Liver (tissue), 9 donors: ENCODE results near the gene BOD1L2. TPM values are rescaled to one million over a fixed set of nuclear protein-coding genes. Genes with fewer than 3 reads are reported as not detected.

Source experiments
- DNase-seq: peaks from one replicate; pipeline ENCODE4 v3.0.0-alpha.2; 2017; ENCODE audit warnings: low spot score
- H3K27ac ChIP-seq, 2 donors: one replicate each; pipeline ENCODE4 v1.7.0; 2013; ENCODE audit warnings: inconsistent platforms in 2 of 2, low read length in 2 of 2, control low read depth in 1 of 2, low read depth in 1 of 2, mild to moderate bottlenecking in 1 of 2
- H3K27me3 ChIP-seq, 4 donors: one replicate each; pipeline versions ENCODE4 v1.6.1 to v1.7.0; 2013; ENCODE audit warnings: low read length in 3 of 4, inconsistent platforms in 1 of 4, mild to moderate bottlenecking in 1 of 4, moderate library complexity in 1 of 4; ENCODE audit not compliant: control insufficient read depth in 4 of 4, insufficient read depth in 4 of 4
- H3K36me3 ChIP-seq, 4 donors: one replicate each; pipeline versions ENCODE4 v1.6.1 to v1.7.0; 2013; ENCODE audit warnings: low read length in 3 of 4, mild to moderate bottlenecking in 3 of 4, low read depth in 1 of 4, moderate library complexity in 1 of 4; ENCODE audit not compliant: control insufficient read depth in 4 of 4, insufficient read depth in 3 of 4
- H3K4me1 ChIP-seq, 4 donors: one replicate each; pipeline versions ENCODE4 v1.6.1 to v1.7.0; 2013; ENCODE audit warnings: low read length in 3 of 4, mild to moderate bottlenecking in 3 of 4, moderate library complexity in 1 of 4; ENCODE audit not compliant: control insufficient read depth in 4 of 4, insufficient read depth in 4 of 4
- H3K4me3 ChIP-seq, 3 donors: one replicate each; pipeline versions ENCODE4 v1.6.1 to v1.7.0; 2013; ENCODE audit warnings: low read length in 3 of 3, control low read depth in 1 of 3, low read depth in 1 of 3, mild to moderate bottlenecking in 1 of 3
- H3K9ac ChIP-seq, 2 donors: one replicate each; pipeline ENCODE4 v1.7.0; 2013; ENCODE audit warnings: low read length in 2 of 2, mild to moderate bottlenecking in 2 of 2, moderate library complexity in 2 of 2, control low read depth in 1 of 2, low read depth in 1 of 2
- H3K9me3 ChIP-seq, 4 donors: one replicate each; pipeline versions ENCODE4 v1.6.1 to v1.7.0; 2013; ENCODE audit warnings: low read length in 3 of 4; ENCODE audit not compliant: control insufficient read depth in 4 of 4
- ATF3 ChIP-seq: IDR thresholded peaks from 2 replicates; pipeline ENCODE4 v1.6.1; 2016; ENCODE audit warnings: antibody characterized with exemption
- EGR1 ChIP-seq, 2 donors: IDR thresholded peaks; 2 replicates each; pipeline ENCODE4 v1.6.1; 2016 to 2018; ENCODE audit warnings: antibody characterized with exemption in 2 of 2, low read depth in 2 of 2
- FOXA1 ChIP-seq: IDR thresholded peaks from 2 replicates; pipeline ENCODE4 v1.6.1; 2016; ENCODE audit warnings: antibody characterized with exemption
- GABPA ChIP-seq, 2 donors: IDR thresholded peaks in 1 of 2; conservative IDR thresholded peaks in 1 of 2; 2 replicates each; pipeline ENCODE4 v1.6.1; 2016; ENCODE audit warnings: antibody characterized with exemption in 2 of 2, mild to moderate bottlenecking in 1 of 2, moderate library complexity in 1 of 2
- HNF4A ChIP-seq, 2 donors: conservative IDR thresholded peaks; 2 replicates each; pipeline ENCODE4 v1.6.1; 2016; ENCODE audit warnings: antibody characterized with exemption in 2 of 2, mild to moderate bottlenecking in 2 of 2
- HNF4G ChIP-seq: IDR thresholded peaks from 2 replicates; pipeline ENCODE4 v1.6.1; 2016; ENCODE audit warnings: antibody characterized with exemption
- MAX ChIP-seq: IDR thresholded peaks from 2 replicates; pipeline ENCODE4 v1.6.1; 2016; ENCODE audit warnings: antibody characterized with exemption
- NR2F2 ChIP-seq: IDR thresholded peaks from 2 replicates; pipeline ENCODE4 v1.6.1; 2016; ENCODE audit warnings: antibody characterized with exemption
- REST ChIP-seq: IDR thresholded peaks from 2 replicates; pipeline ENCODE4 v1.6.1; 2016; ENCODE audit warnings: antibody characterized with exemption, mild to moderate bottlenecking
- RXRA ChIP-seq, 2 donors: IDR thresholded peaks; 2 replicates each; pipeline ENCODE4 v1.6.1; 2017 to 2018; ENCODE audit warnings: antibody characterized with exemption in 2 of 2, mild to moderate bottlenecking in 1 of 2
- SP1 ChIP-seq: IDR thresholded peaks from 2 replicates; pipeline ENCODE4 v1.6.1; 2018; ENCODE audit warnings: antibody characterized with exemption, mild to moderate bottlenecking
- TAF1 ChIP-seq: conservative IDR thresholded peaks from 2 replicates; pipeline ENCODE4 v1.6.1; 2016; ENCODE audit warnings: antibody characterized with exemption, mild to moderate bottlenecking
- YY1 ChIP-seq: IDR thresholded peaks from 2 replicates; pipeline ENCODE4 v1.6.1; 2016; ENCODE audit warnings: antibody characterized with exemption, mild to moderate bottlenecking
- WGBS: extraction: QIAGEN DNeasy Blood & Tissue Kit; methylation state at CpG from one replicate; pipeline ENCODE4 v1.1.7; 2013; 5-methylcytosine and 5-hydroxymethylcytosine counted together
- polyA plus RNA-seq, 2 donors: library from polyadenylated mRNA; stranded (reverse) in 1 of 2; unstranded in 1 of 2; fragments of 200-250 nt in 1 of 2; fragments of >200 nt in 1 of 2; fragmentation: Nextera tagmentation in 1 of 2; extraction: Ambion mirVana in 1 of 2; gene quantifications; one replicate each; pipeline versions ENCODE4 v1.2.1 to v1.2.3, GENCODE V29; 2013 to 2015
- total RNA-seq, 2 donors: library from RNA; depleted of rRNA; stranded (reverse); fragments of >200 nt; gene quantifications; one replicate each; pipeline ENCODE4 v1.2.3, GENCODE V29; 2014
- TF ChIP-seq, protein P1 (sequence below): fragments of 150-350 bp; IDR thresholded peaks from 2 replicates; pipeline ENCODE4 v1.5.1; 2017; ENCODE audit warnings: improper control_type of control experiment, low read depth, low read length; ENCODE audit not compliant: missing input control
- donor health status: healthy.
- donor health status: healthy.
- donor health status: healthy.
- donor health status: healthy.
- donor health status: healthy.

BOD1L2 gene
- total and polyA plus RNA-seq, 4 donors = not detected

GRCh38 chr18:57134618-57135135 is 12.2 kb upstream of the BOD1L2 start:
- Histone ChIP-seq H3K27ac (no peak overlapping the region), H3K4me1 (peaks cover 1 to 12% (median 5%) of the 10 kb centered on the region in 4 donors), H3K27me3 (no peaks in the 10 kb centered on the region), H3K9me3 (no peaks in the 10 kb centered on the region), H3K4me3 (no peak overlapping the region), H3K9ac (no peak overlapping the region), H3K36me3 (no peaks in the 10 kb centered on the region)
- TF ChIP-seq RXRA (IDR thresholded peaks at IDR 0.05) (no peak), EGR1 (IDR thresholded peaks at IDR 0.05; ENCODE audit: low read depth in 2 of 2) (no peak), TAF1 (no peak), YY1 (no peak), FOXA1 (no peak), NR2F2 (no peak), ATF3 (no peak)
- TF ChIP-seq, protein P1, sequence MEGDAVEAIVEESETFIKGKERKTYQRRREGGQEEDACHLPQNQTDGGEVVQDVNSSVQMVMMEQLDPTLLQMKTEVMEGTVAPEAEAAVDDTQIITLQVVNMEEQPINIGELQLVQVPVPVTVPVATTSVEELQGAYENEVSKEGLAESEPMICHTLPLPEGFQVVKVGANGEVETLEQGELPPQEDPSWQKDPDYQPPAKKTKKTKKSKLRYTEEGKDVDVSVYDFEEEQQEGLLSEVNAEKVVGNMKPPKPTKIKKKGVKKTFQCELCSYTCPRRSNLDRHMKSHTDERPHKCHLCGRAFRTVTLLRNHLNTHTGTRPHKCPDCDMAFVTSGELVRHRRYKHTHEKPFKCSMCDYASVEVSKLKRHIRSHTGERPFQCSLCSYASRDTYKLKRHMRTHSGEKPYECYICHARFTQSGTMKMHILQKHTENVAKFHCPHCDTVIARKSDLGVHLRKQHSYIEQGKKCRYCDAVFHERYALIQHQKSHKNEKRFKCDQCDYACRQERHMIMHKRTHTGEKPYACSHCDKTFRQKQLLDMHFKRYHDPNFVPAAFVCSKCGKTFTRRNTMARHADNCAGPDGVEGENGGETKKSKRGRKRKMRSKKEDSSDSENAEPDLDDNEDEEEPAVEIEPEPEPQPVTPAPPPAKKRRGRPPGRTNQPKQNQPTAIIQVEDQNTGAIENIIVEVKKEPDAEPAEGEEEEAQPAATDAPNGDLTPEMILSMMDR = no peak
- WGBS = 61% methylated on average over 4 of the region's 4 CpGs
- no peak for DNase-seq

DNA sequence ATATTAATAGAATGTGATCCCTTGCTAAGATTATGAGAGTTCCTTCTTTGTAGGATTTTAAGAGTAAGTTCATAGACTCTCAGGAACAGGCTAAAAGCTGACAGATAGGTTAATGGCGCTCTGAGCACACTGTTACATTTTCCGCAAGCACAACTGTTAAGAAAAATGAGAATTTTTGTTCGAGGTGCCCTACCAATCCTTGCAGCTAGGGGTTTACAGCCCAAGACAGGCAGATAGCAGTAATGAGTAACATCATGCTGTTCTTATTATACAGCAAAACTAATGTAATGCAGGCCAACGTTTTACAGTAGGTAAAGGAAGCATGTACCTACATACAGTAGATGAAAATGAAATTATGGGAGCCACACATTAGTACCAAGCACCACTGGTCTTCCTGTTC is 11.2 kb upstream of the BOD1L2 start:
- 73% methylated on average over 4 of the region's 4 CpGs for WGBS
- no peaks in the 10 kb centered on the region for H3K9me3 ChIP-seq
- no peak for DNase-seq
- H3K4me1 ChIP-seq = peaks cover 1 to 12% (median 5%) of the 10 kb centered on the region in 4 donors
- no peaks in the 10 kb centered on the region for H3K27me3 ChIP-seq
- no peak overlapping the region for H3K9ac ChIP-seq
- TF ChIP-seq GABPA (IDR thresholded peaks at IDR 0.05 in 1 of 2, conservative IDR thresholded peaks at IDR 0.05 in 1 of 2) (no peak), NR2F2 (no peak), SP1 (no peak), HNF4A (conservative IDR thresholded peaks at IDR 0.05) (no peak), MAX (no peak), REST (no peak), RXRA (IDR thresholded peaks at IDR 0.05) (no peak), FOXA1 (no peak), HNF4G (no peak), ATF3 (no peak)
- TF ChIP-seq, protein P1 = no peak
- H3K27ac ChIP-seq = no peak overlapping the region
- no peak overlapping the region for H3K4me3 ChIP-seq
- H3K36me3 ChIP-seq = no peaks in the 10 kb centered on the region
